ENCODE results near the gene SLC5A2. TPM values are rescaled to one million over a fixed set of nuclear protein-coding genes. Genes with fewer than 3 reads are reported as not detected.

The SLC5A2 gene
- total RNA-seq, 1 experiment from 2014 or later = 0.11 TPM

GRCh38 chr16:31489616-31490584 is 7.0 kb downstream of the SLC5A2 start:
- H3K27ac ChIP-seq (ENCODE audit: low read length) = no peak overlapping the region
- H3K9me3 ChIP-seq (ENCODE audit: low read length) = no peaks in the 10 kb centered on the region
- no peaks in the 10 kb centered on the region for H3F3A ChIP-seq (ENCODE audit: low read length, unreplicated experiment)
- H3K36me3 ChIP-seq (ENCODE audit: low read depth, low read length) = no peaks in the 10 kb centered on the region
- H3K4me1 ChIP-seq (ENCODE audit: insufficient read depth, low read length) = no peaks in the 10 kb centered on the region; the same call in 1 of the 2 replicates
- no peak overlapping the region for H2AFZ ChIP-seq (ENCODE audit: low read length)
- ChIA-PET CTCF (no interaction called here), POLR2A (ENCODE audit: unreplicated experiment) (no interaction called here)
- H4K20me1 ChIP-seq (ENCODE audit: low read length) = no peaks in the 10 kb centered on the region
- H3K79me2 ChIP-seq (ENCODE audit: low read length) = no peaks in the 10 kb centered on the region
- TSS peak; percentile 22 for BruUV-seq (replicated peaks)
- TF ChIP-seq EZH2phosphoT487 (IDR thresholded peaks at IDR 0.05; ENCODE audit: borderline replicate concordance, low read length) (no peak), EZH2 (IDR thresholded peaks at IDR 0.05; ENCODE audit: low read length, unreplicated experiment) (no peak), CTCF (conservative IDR thresholded peaks at IDR 0.05; ENCODE audit: low read depth, low read length) (no peak)
- ATAC-seq (no peak), DNase-seq (no peak)
- intact Hi-C loops (cut with micrococcal nuclease) = no loop called here
- no peak overlapping the region for H3K9ac ChIP-seq (ENCODE audit: low read length)
- no peak overlapping the region for H3K4me3 ChIP-seq (ENCODE audit: low read length)
- H3K27me3 ChIP-seq (ENCODE audit: low read length) = no peaks in the 10 kb centered on the region
- H3K9me2 ChIP-seq (replicated peaks; ENCODE audit: low read length) = no peaks in the 10 kb centered on the region
- H3K4me2 ChIP-seq (ENCODE audit: low read length) = no peak overlapping the region

GRCh38 chr16:31491778-31492418 is 9.0 kb downstream of the SLC5A2 start:
- ATAC-seq (no peak), DNase-seq (no peak)
- no peaks in the 10 kb centered on the region for H4K20me1 ChIP-seq (ENCODE audit: low read length)
- no peak overlapping the region for H3K4me3 ChIP-seq (ENCODE audit: low read length)
- ChIA-PET POLR2A (ENCODE audit: unreplicated experiment) (no interaction called here), CTCF (no interaction called here)
- no peak overlapping the region for H3K4me2 ChIP-seq (ENCODE audit: low read length)
- H3K36me3 ChIP-seq (ENCODE audit: low read depth, low read length) = no peaks in the 10 kb centered on the region
- no peaks in the 10 kb centered on the region for H3K79me2 ChIP-seq (ENCODE audit: low read length)
- H3F3A ChIP-seq (ENCODE audit: low read length, unreplicated experiment) = no peaks in the 10 kb centered on the region
- H3K9ac ChIP-seq (ENCODE audit: low read length) = no peak overlapping the region
- no peaks in the 10 kb centered on the region for H3K9me3 ChIP-seq (ENCODE audit: low read length)
- H3K27ac ChIP-seq (ENCODE audit: low read length) = no peak overlapping the region
- no peaks in the 10 kb centered on the region for H3K9me2 ChIP-seq (replicated peaks; ENCODE audit: low read length)
- no peak overlapping the region for H2AFZ ChIP-seq (ENCODE audit: low read length)
- H3K27me3 ChIP-seq (ENCODE audit: low read length) = no peaks in the 10 kb centered on the region
- H3K4me1 ChIP-seq (ENCODE audit: insufficient read depth, low read length) = no peaks in the 10 kb centered on the region; the same call in 1 of the 2 replicates
- BruUV-seq (replicated peaks) = no TSS peak
- no peak for TF ChIP-seq EZH2phosphoT487 (IDR thresholded peaks at IDR 0.05; ENCODE audit: borderline replicate concordance, low read length)
- TF ChIP-seq CTCF (conservative IDR thresholded peaks at IDR 0.05; ENCODE audit: low read depth, low read length) = no peak
- no peak for TF ChIP-seq EZH2 (IDR thresholded peaks at IDR 0.05; ENCODE audit: low read length, unreplicated experiment)
- intact Hi-C loops (cut with micrococcal nuclease) = no loop called here
